ENCODE results near the gene SYCP2L.

SYCP2L gene

GRCh38 chr6:11011787-11012234, 125.0 kb downstream of the SYCP2L start:
- DNase-seq: no peak

DNA sequence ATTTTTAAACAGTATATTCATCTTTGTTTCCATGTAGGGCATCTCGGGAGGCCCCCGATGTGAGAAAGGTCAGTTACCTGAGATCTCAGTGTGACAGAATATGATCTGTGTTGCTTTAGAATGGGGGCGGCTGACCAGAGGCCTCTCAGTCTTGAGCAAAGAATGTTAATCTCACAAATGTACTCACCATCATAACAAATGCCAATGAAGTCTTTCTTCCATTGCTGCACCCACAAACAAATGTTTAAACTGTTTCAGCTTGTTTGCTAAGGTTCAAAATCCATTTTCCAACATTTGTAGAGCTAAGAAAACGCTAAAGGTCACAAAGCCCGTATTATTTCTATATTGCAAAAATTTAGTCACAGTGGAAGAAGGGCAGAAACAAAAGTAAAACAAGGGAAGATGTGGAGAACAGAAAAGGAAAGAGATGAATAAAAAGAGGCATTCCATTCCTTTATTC, 125.5 kb downstream of the SYCP2L start:
- no peak for DNase-seq

DNA sequence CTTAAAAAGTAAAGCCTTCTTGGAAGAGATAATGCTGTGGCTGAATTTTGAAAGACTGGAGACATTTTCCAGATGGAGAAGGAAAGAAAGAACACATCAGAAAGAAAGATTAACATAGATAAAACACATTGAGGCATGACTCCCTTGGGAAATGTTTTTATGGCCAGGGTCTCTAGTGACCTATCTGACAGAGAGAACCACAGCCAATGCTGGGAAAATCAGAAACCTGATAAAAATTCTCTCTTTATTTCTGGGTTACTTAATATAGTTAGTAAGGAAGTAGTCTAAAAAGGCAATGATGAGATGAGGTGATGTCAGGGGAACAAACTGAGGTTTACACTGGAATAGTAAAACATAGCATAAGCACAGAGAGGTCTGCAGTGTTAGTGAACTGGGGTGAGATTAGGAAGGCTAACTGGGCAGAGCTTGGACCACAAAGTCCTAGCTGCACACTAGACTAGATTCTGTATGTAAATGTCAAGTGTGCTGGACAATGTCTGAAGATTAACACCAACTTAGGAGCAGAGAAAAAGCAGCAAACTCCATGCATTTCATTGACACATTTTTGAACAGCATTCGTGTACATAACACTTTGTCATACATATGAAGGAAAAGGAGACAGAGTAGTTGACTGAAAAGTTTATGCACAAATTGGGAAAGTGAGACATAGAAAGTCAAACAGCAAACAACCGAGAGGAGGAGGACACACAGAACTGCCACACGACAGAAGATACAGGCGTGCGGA, 126.3 kb downstream of the SYCP2L start:
- no peak for DNase-seq

DNA sequence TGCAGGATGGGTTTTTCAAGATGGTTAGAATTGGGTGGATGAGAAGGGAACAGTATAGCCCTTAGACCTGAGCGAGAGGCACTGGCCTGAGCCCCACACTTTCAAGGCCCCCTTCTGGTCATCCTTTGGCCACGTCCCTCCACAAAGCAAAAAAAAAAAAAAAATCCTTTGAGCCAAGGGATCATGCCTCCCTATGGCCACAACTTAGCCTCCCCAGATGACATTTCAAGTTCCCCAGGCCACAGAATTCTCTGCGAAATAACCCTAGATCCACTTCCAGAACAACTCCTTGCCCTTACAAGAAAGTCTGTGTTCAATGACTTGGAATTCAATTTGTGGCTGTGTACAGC, 126.8 kb downstream of the SYCP2L start:
- no peak for DNase-seq

DNA sequence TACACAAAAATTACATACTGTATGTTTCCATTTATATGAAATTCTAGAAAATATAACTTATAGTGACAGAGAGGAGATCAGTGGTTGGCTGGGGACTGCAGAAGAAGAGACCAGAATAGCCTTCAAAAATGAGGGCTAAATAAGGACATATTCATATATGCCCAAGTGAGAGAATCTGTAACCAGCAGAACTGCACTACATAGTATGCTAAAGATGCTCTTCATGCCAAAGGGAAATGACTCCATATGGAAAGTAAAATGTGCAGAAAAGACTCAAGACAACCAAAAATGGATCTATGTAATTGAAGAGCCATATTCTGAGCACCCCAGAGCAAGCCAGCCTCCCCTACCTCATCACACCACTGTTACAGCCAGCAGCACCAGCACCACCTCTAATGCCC, 128.2 kb downstream of the SYCP2L start:
- DNase-seq: no peak

- DNase-seq: no peak
Measured at GRCh38 chr6:11016452-11016851, 129.6 kb downstream of the SYCP2L start.

GRCh38 chr6:11017090-11017489, 130.2 kb downstream of the SYCP2L start:
- no peak for DNase-seq

DNA sequence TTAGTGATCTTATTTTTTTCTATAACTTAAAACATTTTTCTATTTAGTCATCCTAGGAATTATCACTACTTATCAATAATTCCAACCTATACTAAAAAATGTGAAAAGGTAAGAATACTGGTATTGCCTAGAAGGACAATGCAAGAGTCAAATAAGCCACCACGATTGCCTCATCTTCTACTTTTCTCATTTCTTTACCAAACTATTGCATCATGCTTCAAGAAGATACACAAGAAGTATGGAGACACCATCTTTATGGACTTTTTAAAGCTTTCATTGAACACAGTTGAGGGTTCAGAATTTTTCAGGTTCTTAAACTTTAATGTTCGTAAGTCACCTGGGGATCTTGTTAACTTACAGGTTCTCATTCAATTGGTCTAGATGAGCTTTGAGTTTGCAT, 131.4 kb downstream of the SYCP2L start:
- no peak for DNase-seq

- no peak for DNase-seq
Measured at GRCh38 chr6:11021003-11021402, 134.2 kb downstream of the SYCP2L start.

- DNase-seq: no peak
Measured at GRCh38 chr6:11021714-11022113, 134.9 kb downstream of the SYCP2L start.

- DNase-seq: no peak
Measured at GRCh38 chr6:11023032-11023431, 136.2 kb downstream of the SYCP2L start.
